UCSD-AML1 (cell line): ENCODE measurements around the gene CDH22.
A peak's percentile ranks its signal among the peaks of the same experiment; 100 is the strongest.

Experiments used
- DNase-seq: peaks from one replicate; lab custom pipeline; 2025; ENCODE audit not compliant: unreplicated experiment; lab: John Stamatoyannopoulos, UW

CDH22 gene

GRCh38 chr20:46300281-46300680 lies 8.0 kb downstream of the CDH22 start:
- DNase-seq: no peak

- no peak for DNase-seq
Observed at GRCh38 chr20:46299078-46299477, 9.2 kb downstream of the CDH22 start.

DNA sequence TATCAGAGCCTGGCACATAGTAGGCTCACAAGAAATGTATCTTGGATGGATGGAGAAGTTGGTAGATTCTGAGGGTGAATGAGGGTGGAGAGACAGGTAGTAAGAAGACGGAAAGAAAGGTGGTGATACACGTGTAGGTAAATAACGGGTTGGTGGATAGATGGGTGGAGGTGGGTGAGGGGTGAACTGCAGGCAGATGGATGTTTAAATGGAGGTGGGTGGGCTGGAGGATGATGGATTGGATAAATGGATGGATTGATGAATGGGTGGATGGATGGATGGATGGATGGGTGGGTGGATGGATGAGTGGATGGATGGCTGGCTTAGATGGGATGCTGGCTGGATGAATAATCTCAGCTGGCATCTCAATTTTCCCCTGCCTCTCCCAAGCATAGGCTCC lies 9.9 kb downstream of the CDH22 start:
- DNase-seq: no peak

DNA sequence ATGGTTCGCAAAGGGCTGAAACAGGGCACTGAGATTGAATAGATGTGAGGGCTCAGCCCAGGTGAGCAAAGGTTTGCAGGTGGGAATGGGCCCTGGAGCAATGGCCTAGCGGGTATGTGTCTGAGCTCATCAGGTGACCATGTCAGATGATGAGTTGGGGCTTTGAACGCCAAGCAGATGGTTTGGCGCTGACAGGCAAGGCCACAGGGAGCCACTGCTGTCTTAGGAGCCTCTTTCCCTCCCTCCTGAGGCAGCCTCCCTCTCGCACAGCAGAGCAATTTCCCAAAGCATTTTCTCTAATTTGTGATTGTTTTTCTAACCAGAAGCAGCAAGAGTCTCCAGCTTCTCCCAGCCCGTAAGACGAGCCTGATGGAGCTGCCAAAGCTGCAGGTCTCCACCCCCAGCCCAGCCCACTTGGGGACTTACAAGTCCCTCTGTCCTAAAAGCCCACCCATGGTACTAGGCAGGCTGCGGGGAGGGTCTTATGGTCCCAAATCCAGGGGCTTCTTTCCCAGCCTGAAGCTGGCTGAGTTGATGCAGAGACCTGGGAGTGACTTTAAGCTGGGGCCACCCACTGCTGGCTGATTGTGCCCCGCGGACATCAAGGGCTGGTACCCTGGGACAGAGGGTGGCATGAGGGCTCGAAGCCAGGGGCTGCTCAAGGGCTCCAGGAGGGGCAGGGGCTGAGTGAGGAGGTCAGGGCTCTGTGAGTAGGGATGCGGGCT lies 11.6 kb downstream of the CDH22 start:
- DNase-seq: no peak

GRCh38 chr20:46293084-46293483 lies 15.2 kb downstream of the CDH22 start:
- DNase-seq: peak; percentile 15

DNA sequence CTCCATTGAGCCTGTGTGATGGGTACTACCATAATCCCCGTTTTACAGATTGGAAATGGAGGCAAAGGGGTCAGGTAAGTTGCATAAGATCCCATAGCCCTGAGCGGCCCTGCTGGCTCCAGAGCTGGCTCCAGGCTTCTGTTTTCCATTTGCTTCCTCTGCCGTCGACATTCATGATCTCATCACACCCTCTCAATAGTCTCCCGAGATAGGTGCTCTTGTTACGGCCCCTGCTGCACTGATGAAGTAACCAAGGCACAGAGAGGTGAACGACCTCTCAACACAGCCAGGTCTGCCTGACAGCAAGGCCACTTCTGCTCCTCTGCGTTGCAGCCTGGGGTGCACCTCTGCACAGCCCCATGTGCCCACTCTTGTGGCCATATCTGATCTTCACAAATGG lies 16.9 kb downstream of the CDH22 start:
- DNase-seq: no peak

DNA sequence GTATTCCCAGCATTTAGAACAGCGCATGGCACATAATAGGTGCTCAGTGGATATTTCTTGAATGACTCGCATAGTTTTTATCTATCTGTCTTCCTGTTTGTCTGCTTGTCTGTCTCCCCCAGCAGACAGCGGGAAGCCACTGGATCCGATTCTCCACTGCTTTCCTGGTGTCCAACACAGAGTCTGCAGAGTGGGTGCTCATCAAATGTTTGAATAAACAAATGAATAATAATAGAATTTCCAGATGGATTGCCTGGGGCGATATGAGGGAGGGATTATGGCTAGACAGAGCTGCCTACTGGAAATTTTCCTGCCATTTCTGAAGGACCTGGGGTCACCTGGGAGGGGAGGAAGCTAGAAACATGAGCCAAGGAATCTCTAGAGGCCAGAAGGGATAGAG lies 18.9 kb downstream of the CDH22 start:
- DNase-seq: no peak

DNA sequence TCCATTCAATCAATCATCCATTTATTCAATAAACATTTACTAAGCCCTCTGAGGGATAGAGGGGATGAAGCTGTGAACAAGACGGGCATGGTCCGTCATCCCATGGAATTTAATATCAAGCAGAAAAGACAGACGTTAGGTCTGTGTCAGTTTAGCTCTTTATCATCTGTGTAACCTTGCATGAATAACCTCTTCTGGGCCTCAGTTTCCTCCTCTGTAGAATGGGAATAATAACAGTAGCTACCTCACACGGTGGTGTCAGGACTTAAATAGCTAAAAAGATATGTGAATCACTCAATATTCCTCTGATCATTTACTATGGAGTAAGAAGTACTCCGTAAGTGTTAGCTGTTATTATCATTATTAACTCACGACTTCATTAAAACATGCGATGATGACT lies 21.3 kb downstream of the CDH22 start:
- DNase-seq: no peak

DNA sequence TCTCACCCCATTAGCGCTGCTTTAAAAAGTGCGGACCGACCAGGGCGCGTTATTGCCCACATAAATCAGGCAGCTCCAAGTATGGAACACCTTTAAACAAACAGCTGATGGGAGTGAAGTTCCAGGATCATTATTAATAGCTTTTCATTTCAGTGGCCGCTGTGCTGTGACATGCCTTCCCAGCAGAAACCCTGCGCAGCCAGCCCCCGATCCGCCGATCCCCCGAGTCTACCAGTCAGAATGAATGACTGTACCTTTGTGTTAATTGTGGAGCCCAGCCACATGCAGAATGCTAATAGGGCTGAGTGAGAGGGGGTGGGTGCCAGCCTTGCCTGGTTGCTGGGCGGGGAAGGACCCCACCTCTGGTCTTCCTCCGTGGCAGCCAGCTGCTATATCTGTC lies 21.9 kb downstream of the CDH22 start:
- DNase-seq: no peak

DNA sequence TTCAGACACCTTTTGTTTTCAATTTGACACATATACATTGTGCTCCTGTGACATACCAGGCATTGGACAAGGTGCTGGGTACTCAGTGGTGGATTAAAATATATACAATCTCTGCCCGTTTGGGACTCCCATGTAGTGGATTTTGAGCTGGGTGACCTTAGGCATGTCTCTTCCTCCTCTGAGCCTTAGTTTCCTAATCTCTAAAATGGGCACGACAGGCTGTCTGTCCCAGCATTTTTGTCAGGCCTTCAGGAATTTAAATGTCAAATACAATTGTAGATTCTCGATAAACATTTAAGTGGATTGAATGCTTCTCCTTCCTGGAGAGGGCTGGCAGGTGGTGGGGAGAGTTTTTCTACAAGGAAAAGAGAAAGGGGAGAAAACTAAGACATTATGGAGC lies 22.6 kb downstream of the CDH22 start:
- DNase-seq: no peak

DNA sequence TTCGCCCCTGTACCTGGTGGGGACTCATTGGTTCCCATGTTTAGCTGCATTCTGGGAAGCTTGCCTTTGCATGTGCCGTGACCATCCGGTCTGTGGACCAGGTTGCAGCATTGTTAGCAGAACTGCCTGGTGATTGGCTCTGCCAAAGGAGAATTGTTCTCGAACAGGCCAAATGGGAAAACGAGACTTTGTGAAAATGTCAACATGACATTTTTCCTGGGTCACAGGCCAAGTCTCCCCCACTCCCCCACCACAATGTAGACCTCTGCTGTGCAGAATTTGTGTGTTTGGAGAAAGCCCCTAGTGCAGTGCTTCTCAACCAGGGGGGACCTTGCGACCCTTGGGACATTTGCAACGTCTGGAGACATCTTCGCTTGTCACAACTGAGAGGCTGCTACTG lies 23.2 kb downstream of the CDH22 start:
- no peak for DNase-seq

DNA sequence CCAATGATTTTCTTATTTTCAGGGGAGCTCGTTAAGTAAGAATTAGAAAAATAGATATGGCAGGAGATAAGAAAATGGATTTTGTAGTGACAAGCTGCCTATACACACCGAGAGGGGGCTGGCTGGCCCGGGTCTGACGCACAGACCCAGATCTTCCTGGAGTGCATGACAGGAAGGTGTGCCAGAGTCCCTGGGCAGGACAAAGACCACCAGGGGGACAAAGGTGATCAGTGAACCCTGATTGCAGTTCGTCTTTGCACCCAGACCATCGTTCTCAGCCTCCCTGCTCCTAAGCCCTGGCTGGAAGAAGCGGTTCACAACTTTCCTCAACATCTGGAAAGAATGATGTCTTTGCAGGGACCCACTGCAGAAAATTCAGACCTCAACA lies 24.3 kb downstream of the CDH22 start:
- no peak for DNase-seq

GRCh38 chr20:46283426-46284039 lies 24.8 kb downstream of the CDH22 start:
- DNase-seq: no peak

GRCh38 chr20:46282669-46283068 lies 25.6 kb downstream of the CDH22 start:
- DNase-seq: no peak

DNA sequence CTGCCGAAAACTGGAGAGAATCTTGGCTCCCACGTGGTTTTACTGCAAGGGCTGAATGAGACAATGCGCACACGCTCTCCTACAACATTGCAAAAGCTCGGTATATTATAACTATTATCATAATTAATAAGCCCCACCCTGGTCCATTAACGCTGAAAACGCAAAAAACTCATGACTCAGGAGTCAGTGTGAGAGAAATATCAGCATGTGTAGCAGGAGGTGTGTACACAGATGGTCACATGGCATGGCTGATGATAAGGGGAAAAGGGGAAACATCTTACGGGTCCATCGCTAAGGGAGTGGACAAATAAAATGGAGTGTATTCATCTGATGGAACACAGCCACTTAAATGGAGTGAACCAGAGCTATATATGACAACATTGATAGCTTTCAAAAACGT lies 29.2 kb downstream of the CDH22 start:
- DNase-seq: no peak

DNA sequence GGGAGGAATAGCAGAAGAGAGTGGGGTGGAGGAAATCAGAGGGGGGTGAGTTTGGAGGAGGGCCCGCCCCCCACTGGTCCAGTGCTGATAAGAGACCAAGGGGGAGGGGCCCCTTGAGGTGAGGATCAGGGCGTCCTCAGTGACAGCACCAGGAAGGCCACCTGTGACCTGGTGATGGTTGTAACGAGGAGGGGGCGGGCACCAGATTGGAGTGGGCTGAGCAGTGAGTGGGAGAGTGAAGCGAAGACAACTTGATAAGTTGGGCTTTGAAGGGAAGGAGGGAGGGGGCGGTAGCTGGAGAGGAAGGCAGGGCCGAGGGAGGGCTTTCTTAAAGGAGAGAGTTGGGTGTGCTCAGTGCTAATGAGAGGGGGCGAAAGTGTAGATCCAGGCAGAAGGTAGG lies 30.7 kb downstream of the CDH22 start:
- no peak for DNase-seq

- DNase-seq: no peak
Observed at GRCh38 chr20:46276531-46276930, 31.8 kb downstream of the CDH22 start.

GRCh38 chr20:46275091-46275490 lies 33.2 kb downstream of the CDH22 start:
- DNase-seq: no peak

- no peak for DNase-seq
Observed at GRCh38 chr20:46273717-46274116, 34.6 kb downstream of the CDH22 start.

GRCh38 chr20:46272389-46273047 lies 35.8 kb downstream of the CDH22 start:
- DNase-seq: no peak

DNA sequence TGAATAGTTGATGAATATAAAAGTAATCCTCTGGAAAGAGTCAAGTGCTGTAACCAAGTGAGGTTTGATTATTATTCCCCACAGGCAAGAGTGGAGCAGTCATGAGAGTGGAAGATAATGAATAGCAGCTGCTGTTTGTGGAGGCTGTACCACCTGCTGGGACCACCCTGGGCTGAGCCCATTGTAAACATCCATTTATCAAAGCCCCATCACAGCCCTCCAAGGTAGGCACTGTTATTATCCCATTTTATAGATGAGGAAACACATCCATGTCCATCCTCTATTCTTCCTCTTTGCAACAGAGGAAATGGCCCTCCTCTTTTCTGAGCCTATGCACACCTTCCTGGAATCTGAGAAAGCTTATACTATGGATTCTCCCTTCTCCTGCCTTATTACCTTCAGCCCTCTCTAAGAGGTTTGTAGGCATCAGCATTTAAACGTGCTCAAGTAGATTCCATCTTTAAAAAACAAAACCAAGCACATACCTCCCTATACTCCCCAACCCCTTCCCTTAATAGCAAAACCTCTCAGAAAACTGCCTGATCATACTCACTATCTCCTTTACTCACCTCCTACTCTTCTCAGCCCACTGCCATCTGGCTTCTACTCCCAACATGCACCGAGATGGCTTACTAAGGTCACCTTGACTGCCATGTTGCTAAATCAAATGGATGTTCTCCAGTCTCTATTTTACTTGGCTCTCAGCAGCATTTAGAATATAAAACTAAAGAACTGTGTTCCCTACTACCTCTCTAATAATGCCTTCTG lies 37.1 kb downstream of the CDH22 start:
- DNase-seq: no peak

DNA sequence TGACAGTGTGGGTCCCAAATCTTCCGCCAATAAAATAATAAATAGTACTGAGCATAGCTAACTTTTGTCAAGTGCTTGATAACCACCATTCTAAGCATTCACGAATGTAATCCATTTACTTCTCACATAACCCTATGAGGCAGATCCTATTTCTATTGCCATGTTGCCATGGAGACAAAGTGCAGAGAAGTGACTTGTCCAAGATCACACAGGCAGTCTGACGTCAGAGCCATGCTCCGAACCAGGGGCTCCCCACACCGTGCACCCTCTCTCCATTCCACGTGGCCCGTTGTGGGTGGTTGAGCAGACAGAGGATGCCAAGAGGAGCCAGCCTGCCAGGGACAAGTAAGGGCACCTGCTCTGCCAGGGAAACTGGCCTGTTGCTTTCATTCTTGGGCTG lies 38.9 kb downstream of the CDH22 start:
- no peak for DNase-seq
